Sigmoid colon (tissue), 4 donors: ENCODE results near the gene NIM1K.

Experiments used
- POLR2A ChIP-seq, 2 donors: fragments of 450-650 bp; IDR thresholded peaks; one replicate each; pipeline ENCODE4 v1.6.1; 2016; ENCODE audit warnings: antibody characterized with exemption in 2 of 2, mild to moderate bottlenecking in 2 of 2, moderate library complexity in 2 of 2
- POLR2AphosphoS5 ChIP-seq, 4 donors: sonication (generic); formaldehyde crosslinking; IDR thresholded peaks; one replicate each; pipeline ENCODE4 v1.6.1; 2017; ENCODE audit warnings: antibody characterized with exemption in 4 of 4
- TF ChIP-seq, protein P1 (sequence below), 4 experiments: fragments of 450-650 bp in 3 of 4; fragments of 200-600 bp in 1 of 4; IDR thresholded peaks; one replicate each; pipeline ENCODE4 v1.5.1; 2016 to 2019; ENCODE audit warnings: antibody characterized with exemption in 4 of 4, mild to moderate bottlenecking in 3 of 4, moderate library complexity in 2 of 4

DNA sequence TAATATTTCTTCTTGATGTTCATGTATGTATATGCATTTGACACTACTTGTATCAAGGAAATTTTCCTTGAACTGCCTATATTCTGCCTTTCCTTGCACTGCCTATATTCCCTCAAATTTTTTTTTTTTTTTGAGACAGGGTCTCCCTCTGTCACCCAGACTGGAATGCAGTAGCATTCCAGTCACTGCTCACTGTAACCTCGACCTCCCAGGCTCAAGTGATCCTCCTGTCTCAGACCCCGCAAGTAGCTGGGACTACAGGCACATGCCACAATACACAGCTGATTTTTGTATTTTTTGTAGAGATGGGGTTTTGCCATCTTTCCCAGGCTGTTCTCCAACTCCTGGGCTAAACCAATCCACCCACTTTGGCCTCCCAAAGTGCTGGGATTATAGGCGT lies 117.1 kb downstream of the NIM1K start:
- TF ChIP-seq, protein P1, sequence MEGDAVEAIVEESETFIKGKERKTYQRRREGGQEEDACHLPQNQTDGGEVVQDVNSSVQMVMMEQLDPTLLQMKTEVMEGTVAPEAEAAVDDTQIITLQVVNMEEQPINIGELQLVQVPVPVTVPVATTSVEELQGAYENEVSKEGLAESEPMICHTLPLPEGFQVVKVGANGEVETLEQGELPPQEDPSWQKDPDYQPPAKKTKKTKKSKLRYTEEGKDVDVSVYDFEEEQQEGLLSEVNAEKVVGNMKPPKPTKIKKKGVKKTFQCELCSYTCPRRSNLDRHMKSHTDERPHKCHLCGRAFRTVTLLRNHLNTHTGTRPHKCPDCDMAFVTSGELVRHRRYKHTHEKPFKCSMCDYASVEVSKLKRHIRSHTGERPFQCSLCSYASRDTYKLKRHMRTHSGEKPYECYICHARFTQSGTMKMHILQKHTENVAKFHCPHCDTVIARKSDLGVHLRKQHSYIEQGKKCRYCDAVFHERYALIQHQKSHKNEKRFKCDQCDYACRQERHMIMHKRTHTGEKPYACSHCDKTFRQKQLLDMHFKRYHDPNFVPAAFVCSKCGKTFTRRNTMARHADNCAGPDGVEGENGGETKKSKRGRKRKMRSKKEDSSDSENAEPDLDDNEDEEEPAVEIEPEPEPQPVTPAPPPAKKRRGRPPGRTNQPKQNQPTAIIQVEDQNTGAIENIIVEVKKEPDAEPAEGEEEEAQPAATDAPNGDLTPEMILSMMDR (IDR thresholded peaks at IDR 0.05): no peak
- TF ChIP-seq POLR2AphosphoS5 (IDR thresholded peaks at IDR 0.05) (no peak), POLR2A (IDR thresholded peaks at IDR 0.05) (no peak)
